Stimulated activated CD4-positive, alpha-beta T cell treated with anti-CD3 and anti-CD28 coated beads, Interleukin-1b, Interleukin-23, amount 100 ng/mL, for 24 hours (primary cell): ENCODE data around the gene NUDT16L1.

ENCODE experiments used
- DNase-seq, 4 experiments: peaks; one replicate each; pipeline ENCODE4 v3.0.0-alpha.2; 2020; ENCODE audit warnings: low read depth in 4 of 4, low spot score in 1 of 4

The NUDT16L1 gene

GRCh38 chr16:4663777-4664465 lies 29.4 kb upstream of the NUDT16L1 start:
- no peak for DNase-seq

GRCh38 chr16:4664538-4665418 lies 28.6 kb upstream of the NUDT16L1 start:
- peak in 1 of 4 experiments; percentile 28 for DNase-seq

DNA sequence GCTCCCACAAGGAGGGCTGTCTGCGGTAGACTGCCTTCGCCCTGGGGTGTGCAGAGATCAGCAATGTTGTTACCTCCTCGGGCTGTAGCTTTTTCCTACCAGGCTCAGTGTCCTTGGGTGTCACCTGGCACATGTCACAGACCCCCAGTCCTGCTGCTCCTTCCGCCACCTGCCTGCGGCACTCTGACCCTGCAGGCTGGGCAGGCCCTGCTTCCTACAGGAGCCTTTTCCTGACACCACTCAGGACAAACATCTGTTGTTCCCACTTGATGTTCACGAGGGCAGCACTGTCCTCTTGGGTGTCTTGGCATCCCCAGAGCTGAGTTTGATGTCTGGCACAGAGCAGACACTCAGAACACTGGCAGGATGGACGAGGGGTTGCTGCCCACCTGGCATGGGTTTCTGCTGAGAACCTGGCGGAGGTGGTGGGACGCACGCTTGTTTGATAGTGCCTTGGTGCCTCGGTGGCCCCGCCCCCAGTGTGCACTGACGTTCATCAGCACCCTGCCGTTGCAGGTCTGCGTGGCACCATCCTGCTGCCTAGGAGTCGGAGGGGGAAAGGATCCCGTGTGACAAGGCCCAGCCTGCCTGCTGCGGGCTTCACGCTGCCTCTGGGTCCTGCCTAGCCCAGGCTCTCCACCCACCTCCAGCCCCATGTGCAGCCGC lies 26.7 kb upstream of the NUDT16L1 start:
- DNase-seq = no peak

DNA sequence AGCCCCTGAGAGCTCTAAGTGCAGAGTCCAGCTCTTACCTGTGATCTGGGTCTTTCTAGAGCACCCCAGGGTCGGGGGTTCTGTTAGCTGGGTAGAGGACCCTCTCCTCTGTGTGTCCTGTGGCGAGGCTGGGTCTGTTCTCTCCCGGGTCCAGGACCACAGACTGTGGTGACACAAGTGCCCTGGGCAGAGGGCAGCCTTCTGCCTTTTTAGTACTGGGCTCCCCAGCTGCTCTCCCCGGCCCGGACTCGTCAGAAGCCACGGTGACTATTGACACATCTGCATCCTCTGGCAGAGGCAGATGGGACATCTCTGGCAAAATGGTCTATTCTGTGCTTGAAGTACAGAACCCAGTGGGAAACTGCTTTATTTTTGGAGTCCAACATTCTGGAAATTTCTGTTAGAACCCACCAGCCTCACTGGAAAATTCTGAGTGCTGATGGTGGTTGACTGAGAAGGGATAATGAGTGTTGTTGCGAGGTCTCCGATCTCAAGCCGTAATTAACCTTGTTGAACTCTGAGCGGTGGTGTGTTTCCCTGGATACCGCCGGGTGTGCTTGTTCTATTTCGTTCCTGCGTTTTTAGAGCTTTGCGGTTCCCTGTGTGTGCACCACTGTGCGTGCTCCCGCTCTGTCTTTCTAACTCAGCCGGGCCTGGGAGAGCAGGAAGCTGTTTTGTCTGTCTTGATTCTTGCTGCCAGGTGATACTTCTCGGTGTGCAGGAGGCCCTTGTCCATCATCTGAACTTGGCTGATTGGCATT lies 26.0 kb upstream of the NUDT16L1 start:
- DNase-seq = no peak

DNA sequence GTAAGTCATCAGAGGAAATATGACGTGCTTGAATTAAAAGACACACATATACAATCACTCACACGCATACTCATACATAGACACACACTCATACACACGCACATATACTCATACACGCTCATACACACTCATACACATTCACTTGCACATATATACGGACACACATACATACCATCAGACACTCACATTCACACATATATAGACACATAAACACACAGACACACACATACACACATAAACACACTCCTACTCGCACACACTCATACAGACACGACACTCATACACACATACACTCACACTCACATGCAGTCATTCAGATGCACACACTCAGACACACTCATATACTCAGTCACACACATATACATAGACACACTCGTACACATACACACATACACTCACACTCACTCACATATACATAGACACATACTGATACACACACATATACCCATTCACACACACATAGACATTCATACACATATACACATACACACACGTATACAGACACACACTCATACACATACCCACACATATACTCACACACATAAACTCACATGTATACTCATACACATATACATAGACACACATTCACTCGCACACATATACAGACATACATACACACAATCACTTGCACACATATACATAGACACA lies 24.9 kb upstream of the NUDT16L1 start:
- no peak for DNase-seq

DNA sequence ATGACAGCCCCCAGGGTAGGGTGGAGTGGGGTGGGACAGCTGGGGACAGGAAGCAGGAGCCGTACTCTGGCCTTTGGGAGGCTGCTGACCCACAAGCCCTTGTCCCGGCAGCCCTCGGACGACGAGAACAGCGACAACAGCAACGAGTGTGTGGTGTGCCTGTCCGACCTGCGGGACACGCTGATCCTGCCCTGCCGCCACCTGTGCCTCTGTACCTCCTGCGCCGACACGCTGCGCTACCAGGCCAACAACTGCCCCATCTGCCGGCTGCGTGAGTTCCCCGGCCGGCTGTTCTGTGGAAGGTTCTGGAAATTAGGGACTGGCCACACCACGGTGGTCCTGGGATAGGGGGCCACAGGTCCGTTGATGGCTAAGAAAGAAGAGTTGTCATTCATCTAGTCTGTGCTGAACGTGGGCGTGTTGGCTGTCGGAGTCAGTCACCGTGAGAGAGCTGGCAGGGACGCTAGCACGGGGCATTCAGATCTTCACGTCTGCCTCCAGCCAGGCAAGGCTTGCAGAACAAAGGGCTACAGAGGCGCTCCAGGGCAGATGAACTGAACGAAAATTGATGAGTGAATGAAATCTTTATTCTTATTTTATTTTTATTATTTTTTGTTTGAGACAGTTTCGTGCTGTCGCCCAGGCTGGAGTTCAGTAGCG lies 19.8 kb upstream of the NUDT16L1 start:
- DNase-seq = no peak

- no peak for DNase-seq
Observed at GRCh38 chr16:4674926-4675530, 18.3 kb upstream of the NUDT16L1 start.

DNA sequence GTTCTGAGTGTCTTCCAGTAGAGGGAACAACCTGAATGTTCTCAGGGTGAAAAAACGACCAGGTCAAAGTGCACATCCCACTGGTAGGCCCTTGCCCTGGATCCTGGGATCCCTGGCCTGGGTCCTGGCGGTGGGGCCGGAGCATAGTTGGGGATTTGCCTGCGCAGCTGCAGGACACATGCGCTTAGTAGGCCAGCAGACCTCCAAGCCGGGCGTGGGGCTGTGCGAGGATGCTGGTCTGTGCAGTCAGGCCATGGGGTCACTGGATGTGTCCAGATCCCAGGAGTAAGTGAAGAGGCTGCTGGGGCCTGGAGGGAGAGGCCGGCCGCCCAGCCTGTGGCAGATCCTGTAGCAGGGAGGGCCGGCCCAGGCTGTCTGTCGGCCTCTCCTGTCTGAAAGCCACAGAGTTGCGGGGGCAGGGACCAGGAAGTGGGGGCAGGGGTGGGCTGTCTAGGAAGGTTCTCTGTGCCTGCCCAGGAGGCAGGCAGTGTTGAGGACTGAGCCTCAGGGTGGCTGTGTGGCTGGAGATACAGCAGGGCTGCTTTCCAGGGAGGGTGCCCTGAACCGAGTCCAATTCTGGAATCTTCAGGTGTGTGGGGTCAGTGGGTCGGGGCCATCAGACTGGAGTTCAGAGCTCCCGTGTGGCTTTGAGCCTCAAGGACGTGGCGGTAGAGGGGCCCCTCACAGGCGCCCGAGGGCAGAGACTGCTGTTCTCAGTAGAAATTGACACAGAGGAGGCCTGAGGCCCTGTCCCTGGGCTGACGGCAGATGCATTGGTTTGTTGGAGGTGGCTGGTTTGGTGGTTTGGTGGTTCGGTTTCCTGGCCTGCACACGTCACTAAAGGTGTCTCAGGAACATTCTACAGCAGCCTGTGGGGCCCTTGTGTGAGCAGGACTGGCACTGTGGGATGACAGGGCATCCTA lies 17.2 kb upstream of the NUDT16L1 start:
- DNase-seq = peak in 1 of 4 experiments; percentile 46

- no peak for DNase-seq
Observed at GRCh38 chr16:4676831-4677230, 16.5 kb upstream of the NUDT16L1 start.

- DNase-seq = no peak
Observed at GRCh38 chr16:4677390-4677789, 16.0 kb upstream of the NUDT16L1 start.

DNA sequence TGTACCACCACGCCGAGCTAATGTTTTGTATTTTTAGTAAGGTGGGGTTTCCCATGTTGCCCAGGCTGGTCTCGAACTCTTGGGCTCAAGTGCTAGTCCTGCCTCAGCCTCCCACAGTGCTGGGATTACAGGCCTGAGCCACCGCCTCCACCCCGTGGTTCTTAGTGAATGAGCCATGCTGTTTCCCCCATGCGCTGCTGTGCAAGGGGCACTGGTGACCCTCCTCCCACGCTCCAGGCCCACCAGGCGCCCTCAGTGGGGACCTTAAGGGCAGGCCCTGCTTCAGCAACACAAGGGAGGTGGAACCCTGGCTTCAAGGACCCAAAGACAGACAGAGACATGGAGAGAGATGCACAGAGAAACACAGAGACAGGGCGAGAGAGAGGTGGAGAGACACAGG lies 15.4 kb upstream of the NUDT16L1 start:
- DNase-seq = no peak

- DNase-seq = no peak
Observed at GRCh38 chr16:4678596-4678995, 14.8 kb upstream of the NUDT16L1 start.

GRCh38 chr16:4679156-4679849 lies 14.1 kb upstream of the NUDT16L1 start:
- no peak for DNase-seq

DNA sequence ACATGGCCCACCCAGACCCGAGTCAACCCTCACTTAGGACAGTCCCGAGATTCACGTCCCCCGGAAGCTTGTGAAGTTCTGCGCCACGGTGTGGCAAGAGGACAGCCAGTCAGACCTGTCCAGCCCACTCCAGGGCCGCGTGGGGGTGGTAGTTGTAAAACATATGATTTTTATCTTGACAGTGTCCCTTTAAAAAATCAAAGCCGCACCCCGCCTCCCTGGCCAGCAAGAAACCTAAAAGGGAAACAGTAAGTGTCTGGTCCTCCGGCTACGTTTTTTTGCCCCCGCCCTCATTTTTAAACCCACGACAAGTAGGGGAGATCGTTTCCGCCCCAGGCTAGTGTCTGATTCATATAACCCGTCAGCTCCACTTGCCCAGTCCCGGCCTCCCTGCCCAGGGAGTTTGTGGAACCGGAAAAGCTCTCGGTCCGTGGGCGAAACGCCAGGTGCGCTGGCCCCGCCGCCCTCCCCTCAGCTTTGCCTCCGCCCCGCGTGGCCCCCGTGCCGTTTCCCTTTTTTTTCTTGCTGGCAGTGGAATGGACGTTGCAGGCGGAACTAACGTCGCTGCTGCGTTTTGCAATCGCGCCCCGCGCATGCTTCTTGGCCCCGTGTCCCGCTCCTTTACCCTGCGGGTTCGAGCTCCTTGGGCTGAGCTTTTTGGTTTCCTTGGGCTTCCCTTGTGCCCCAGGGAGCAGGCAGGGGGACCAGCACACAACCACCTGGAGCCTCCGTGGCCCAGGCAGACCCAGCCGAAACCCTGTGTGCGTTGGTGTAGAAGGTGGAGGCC lies 13.3 kb upstream of the NUDT16L1 start:
- no peak for DNase-seq

- DNase-seq = no peak
Observed at GRCh38 chr16:4680673-4681470, 12.5 kb upstream of the NUDT16L1 start.

DNA sequence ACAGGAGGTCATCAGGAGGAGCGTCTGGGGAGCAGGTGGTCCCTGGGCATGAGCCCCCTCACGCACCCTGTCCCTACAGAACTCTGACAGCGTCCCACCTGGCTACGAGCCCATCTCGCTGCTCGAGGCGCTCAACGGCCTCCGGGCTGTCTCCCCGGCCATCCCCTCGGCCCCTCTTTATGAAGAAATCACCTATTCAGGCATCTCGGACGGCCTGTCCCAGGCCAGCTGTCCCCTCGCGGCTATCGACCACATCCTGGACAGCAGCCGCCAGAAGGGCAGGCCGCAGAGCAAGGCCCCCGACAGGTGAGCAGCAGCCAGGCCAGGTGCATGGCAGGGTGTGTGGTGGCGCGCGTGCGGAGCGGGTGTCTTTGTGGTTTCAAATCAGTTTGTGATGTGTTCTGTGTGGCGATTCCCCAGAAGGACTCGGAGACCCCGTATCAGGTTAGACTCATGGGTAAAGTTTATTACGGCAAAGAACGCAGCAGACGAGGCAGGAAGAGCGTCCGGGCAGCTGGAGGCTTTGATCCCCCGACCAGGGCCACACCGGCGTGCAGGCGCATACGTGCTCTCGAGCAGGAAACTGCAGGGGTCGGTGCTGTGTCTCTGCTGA lies 11.8 kb upstream of the NUDT16L1 start:
- no peak for DNase-seq
